ENCODE results near the gene RINL.
"Not testable (repeated sequence)": the region's sequence is repeated elsewhere in the genome, so short reads cannot be mapped to it uniquely, and the experiment has no call there.

The RINL gene

GRCh38 chr19:38873400-38873799, 4.7 kb downstream of the RINL start:
- DNase-seq: not testable (repeated sequence)

- DNase-seq: no peak
Observed at GRCh38 chr19:38870612-38871011, 7.5 kb downstream of the RINL start.

GRCh38 chr19:38869836-38870607, 8.1 kb downstream of the RINL start:
- peak; percentile 95 for DNase-seq

GRCh38 chr19:38869160-38869835, 8.8 kb downstream of the RINL start:
- DNase-seq: peak; percentile 52

GRCh38 chr19:38868551-38868950, 9.5 kb downstream of the RINL start:
- no peak for DNase-seq

- no peak for DNase-seq
Observed at GRCh38 chr19:38867171-38867780, 10.8 kb downstream of the RINL start.

- no peak for DNase-seq
Observed at GRCh38 chr19:38862321-38863059, 15.6 kb downstream of the RINL start.

- DNase-seq: no peak
Observed at GRCh38 chr19:38861368-38861767, 16.7 kb downstream of the RINL start.

GRCh38 chr19:38859631-38860204, 18.4 kb downstream of the RINL start:
- not testable (repeated sequence) for DNase-seq

- DNase-seq: no peak
Observed at GRCh38 chr19:38856813-38857212, 21.3 kb downstream of the RINL start.

- DNase-seq: not testable (repeated sequence)
Observed at GRCh38 chr19:38855751-38856150, 22.3 kb downstream of the RINL start.

GRCh38 chr19:38854961-38855360, 23.1 kb downstream of the RINL start:
- not testable (repeated sequence) for DNase-seq

GRCh38 chr19:38853214-38853613, 24.9 kb downstream of the RINL start:
- no peak for DNase-seq

- DNase-seq: peak; percentile 77
Observed at GRCh38 chr19:38852231-38853044, 25.6 kb downstream of the RINL start.

- DNase-seq: peak; percentile 94
Observed at GRCh38 chr19:38851622-38852230, 26.3 kb downstream of the RINL start.

- peak; percentile 54 for DNase-seq
Observed at GRCh38 chr19:38850976-38851621, 27.0 kb downstream of the RINL start.

- DNase-seq: peak; percentile 99
Observed at GRCh38 chr19:38850436-38850975, 27.6 kb downstream of the RINL start.

- DNase-seq: peak; percentile 99
Observed at GRCh38 chr19:38849860-38850435, 28.1 kb downstream of the RINL start, which contains the start of gene HNRNPL. HNRNPL (minus strand) TSS chr19:38849986; CDS start chr19:38849966, 20 bp downstream.

GRCh38 chr19:38849147-38849859, 28.8 kb downstream of the RINL start:
- peak; percentile 99 for DNase-seq
